GM23248 (cell line): ENCODE measurements around the gene FRYL.

Experiments used
- EZH2 ChIP-seq: fragments of 200-600 bp; sonication (generic); IDR thresholded peaks from 2 replicates; pipeline ENCODE4 v1.6.1; 2018; ENCODE audit warnings: antibody characterized with exemption, mild to moderate bottlenecking; ENCODE audit not compliant: insufficient read depth, poor library complexity, severe bottlenecking
- EZH2phosphoT487 ChIP-seq: fragments of 200-600 bp; sonication (generic); IDR thresholded peaks from 2 replicates; pipeline ENCODE4 v1.6.1; 2018; ENCODE audit warnings: antibody characterized with exemption, moderate library complexity, mild to moderate bottlenecking, low read depth; ENCODE audit not compliant: insufficient read depth

DNA sequence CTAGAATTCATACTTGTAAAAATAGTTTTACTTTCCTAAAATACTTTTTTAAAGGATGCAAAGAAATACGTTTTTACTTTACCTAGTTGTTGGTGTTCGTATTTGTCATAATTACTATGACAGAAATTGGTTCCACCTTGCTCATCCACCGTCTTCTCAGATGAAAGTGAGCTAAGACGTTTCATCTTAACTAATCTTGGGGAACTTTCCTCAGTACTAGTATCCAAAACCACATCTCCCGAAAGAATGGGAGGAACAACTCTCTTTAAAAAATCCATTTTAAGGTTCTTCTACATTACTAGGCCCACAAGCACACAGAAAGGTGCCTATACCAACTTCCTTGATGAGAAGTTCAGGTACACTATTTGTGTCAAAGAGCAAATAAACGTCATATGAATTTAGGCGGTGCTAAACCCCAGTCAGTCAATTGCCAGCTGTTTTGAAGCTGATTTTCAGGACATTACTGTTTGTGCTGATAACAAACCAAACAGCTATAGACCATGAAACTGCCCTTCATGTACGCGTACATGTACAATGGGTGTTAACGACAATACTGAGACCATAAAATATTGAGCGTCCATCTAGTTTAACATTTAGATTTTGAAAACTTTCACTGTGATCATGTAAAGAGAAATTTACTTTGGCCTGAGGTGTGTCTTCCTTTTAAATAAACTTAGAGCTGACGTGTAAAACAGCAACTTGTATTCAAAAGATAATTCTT, 99.1 kb downstream of the FRYL start:
- no peak for TF ChIP-seq EZH2
- no peak for TF ChIP-seq EZH2phosphoT487
